Measurements from ENCODE around the gene CNTN5. TPM values are rescaled to one million over a fixed set of nuclear protein-coding genes. Genes with fewer than 3 reads are reported as not detected.

The CNTN5 gene
- polyA plus RNA-seq, 1 donor (not counting 4 experiments of a cell fraction or from before 2014, with no cell fraction given) = not detected

DNA sequence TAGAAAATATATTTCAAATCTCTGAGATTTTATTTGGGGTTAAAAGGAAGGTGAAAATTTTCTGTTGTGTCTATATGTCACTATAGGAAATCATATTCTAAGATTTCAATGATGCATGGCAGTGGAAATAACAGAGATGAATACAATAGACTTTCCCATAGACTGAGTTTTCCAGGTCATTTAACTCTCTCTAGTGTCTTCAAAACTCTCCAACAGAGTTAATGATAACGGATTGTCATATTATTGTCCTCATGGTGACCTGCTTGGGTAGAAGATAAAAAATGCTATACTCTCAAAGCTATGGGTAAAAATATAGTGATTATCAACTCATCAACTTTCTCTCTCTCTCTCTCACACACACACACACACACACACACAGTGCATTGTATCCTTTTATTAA, 312.9 kb downstream of the CNTN5 start:
- FAIRE-seq = no peak
- TF ChIP-seq EZH2 (IDR thresholded peaks at IDR 0.05; ENCODE audit: low read length) = no peak
- TF ChIP-seq, protein P1, sequence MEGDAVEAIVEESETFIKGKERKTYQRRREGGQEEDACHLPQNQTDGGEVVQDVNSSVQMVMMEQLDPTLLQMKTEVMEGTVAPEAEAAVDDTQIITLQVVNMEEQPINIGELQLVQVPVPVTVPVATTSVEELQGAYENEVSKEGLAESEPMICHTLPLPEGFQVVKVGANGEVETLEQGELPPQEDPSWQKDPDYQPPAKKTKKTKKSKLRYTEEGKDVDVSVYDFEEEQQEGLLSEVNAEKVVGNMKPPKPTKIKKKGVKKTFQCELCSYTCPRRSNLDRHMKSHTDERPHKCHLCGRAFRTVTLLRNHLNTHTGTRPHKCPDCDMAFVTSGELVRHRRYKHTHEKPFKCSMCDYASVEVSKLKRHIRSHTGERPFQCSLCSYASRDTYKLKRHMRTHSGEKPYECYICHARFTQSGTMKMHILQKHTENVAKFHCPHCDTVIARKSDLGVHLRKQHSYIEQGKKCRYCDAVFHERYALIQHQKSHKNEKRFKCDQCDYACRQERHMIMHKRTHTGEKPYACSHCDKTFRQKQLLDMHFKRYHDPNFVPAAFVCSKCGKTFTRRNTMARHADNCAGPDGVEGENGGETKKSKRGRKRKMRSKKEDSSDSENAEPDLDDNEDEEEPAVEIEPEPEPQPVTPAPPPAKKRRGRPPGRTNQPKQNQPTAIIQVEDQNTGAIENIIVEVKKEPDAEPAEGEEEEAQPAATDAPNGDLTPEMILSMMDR (optimal IDR thresholded peaks at IDR 0.05 in 1 of 3, IDR thresholded peaks at IDR 0.05 in 1 of 3, conservative IDR thresholded peaks at IDR 0.05 in 1 of 3; ENCODE audit: extremely low read depth in 1 of 3, insufficient read depth in 2 of 3, low read length in 3 of 3) = no peak
- dilution Hi-C loops (cut with MboI; ENCODE audit: extremely low pct_ligation_motif_present, low sequenced_read_pairs) = no loop called here

GRCh38 chr11:99343117-99343516, 322.4 kb downstream of the CNTN5 start:
- no peak overlapping the region for H3K4me2 ChIP-seq (ENCODE audit: control insufficient read depth, extremely low read depth, insufficient read depth, low read depth, low read length)
- TF ChIP-seq, protein P1 (optimal IDR thresholded peaks at IDR 0.05 in 1 of 3, IDR thresholded peaks at IDR 0.05 in 1 of 3, conservative IDR thresholded peaks at IDR 0.05 in 1 of 3; ENCODE audit: extremely low read depth in 1 of 3, insufficient read depth in 2 of 3, low read length in 3 of 3) = no peak
- no peak for TF ChIP-seq EZH2 (IDR thresholded peaks at IDR 0.05; ENCODE audit: low read length)
- no peaks in the 10 kb centered on the region for H3K9me3 ChIP-seq (ENCODE audit: control insufficient read depth, low read depth, low read length)
- FAIRE-seq (no peak), DNase-seq (ENCODE audit: low read depth, low spot score) (no peak)
- H3K27me3 ChIP-seq (ENCODE audit: control insufficient read depth, extremely low read depth, insufficient read depth, low read length) = no peaks in the 10 kb centered on the region
- no peak overlapping the region for H3K4me3 ChIP-seq (ENCODE audit: control insufficient read depth in 2 of 3, extremely low read depth in 1 of 3, insufficient read depth in 2 of 3, low read depth in 1 of 3, low read length in 3 of 3)
- H2AFZ ChIP-seq (ENCODE audit: control insufficient read depth, low read length) = no peak overlapping the region
- H3K27ac ChIP-seq (ENCODE audit: control insufficient read depth, insufficient read depth, low read length) = no peak overlapping the region
- no peaks in the 10 kb centered on the region for H3K36me3 ChIP-seq (ENCODE audit: control insufficient read depth in 2 of 2, extremely low read depth in 1 of 2, insufficient read depth in 2 of 2, low read length in 2 of 2)
- no peaks in the 10 kb centered on the region for H3K4me1 ChIP-seq (ENCODE audit: control insufficient read depth, extremely low read depth, insufficient read depth, low read length)
- H4K20me1 ChIP-seq (ENCODE audit: control insufficient read depth, extremely low read depth, insufficient read depth, low read length) = no peaks in the 10 kb centered on the region
- dilution Hi-C loops (cut with MboI; ENCODE audit: extremely low pct_ligation_motif_present, low sequenced_read_pairs) = no loop called here
- H3K9ac ChIP-seq (ENCODE audit: control insufficient read depth, extremely low read depth, insufficient read depth, low read length) = no peak overlapping the region
- no peaks in the 10 kb centered on the region for H3K79me2 ChIP-seq (ENCODE audit: control insufficient read depth, insufficient read depth, low read length)
- no peaks in the 10 kb centered on the region for H3K9me1 ChIP-seq (ENCODE audit: control insufficient read depth, extremely low read depth, insufficient read depth, low read length)

More for the DNA sequence above, 312.9 kb downstream of the CNTN5 start:
- Histone ChIP-seq H2AFZ (ENCODE audit: control insufficient read depth, low read length) (no peak overlapping the region), H3K36me3 (ENCODE audit: control insufficient read depth in 2 of 2, extremely low read depth in 1 of 2, insufficient read depth in 2 of 2, low read length in 2 of 2) (no peaks in the 10 kb centered on the region), H3K9me3 (ENCODE audit: control insufficient read depth, low read depth, low read length) (no peaks in the 10 kb centered on the region), H3K9ac (ENCODE audit: control insufficient read depth, extremely low read depth, insufficient read depth, low read length) (no peak overlapping the region), H3K4me1 (ENCODE audit: control insufficient read depth, extremely low read depth, insufficient read depth, low read length) (no peaks in the 10 kb centered on the region), H3K4me2 (ENCODE audit: control insufficient read depth, extremely low read depth, insufficient read depth, low read depth, low read length) (no peak overlapping the region), H3K27me3 (ENCODE audit: control insufficient read depth, extremely low read depth, insufficient read depth, low read length) (no peaks in the 10 kb centered on the region), H4K20me1 (ENCODE audit: control insufficient read depth, extremely low read depth, insufficient read depth, low read length) (no peaks in the 10 kb centered on the region), H3K4me3 (ENCODE audit: control insufficient read depth in 2 of 3, extremely low read depth in 1 of 3, insufficient read depth in 2 of 3, low read depth in 1 of 3, low read length in 3 of 3) (no peak overlapping the region), H3K79me2 (ENCODE audit: control insufficient read depth, insufficient read depth, low read length) (no peaks in the 10 kb centered on the region), H3K9me1 (ENCODE audit: control insufficient read depth, extremely low read depth, insufficient read depth, low read length) (no peaks in the 10 kb centered on the region), H3K27ac (ENCODE audit: control insufficient read depth, insufficient read depth, low read length) (no peak overlapping the region)
- no peak for DNase-seq (ENCODE audit: low read depth, low spot score)
